Brain microvascular endothelial cell (primary cell): ENCODE data around the gene HHIP.
"Not testable (repeated sequence)": the region's sequence is repeated elsewhere in the genome, so short reads cannot be mapped to it uniquely, and the experiment has no call there.

ENCODE experiments used
- DNase-seq: peaks from one replicate; pipeline ENCODE4 v3.0.0-alpha.2; 2020
- H3K27ac ChIP-seq: fragments of 250-450 bp; sonication (Bioruptor Pico); 2 replicates; pipeline ENCODE4 v1.5.1; 2020; ENCODE audit warnings: mild to moderate bottlenecking, moderate library complexity
- H3K27me3 ChIP-seq: fragments of 250-450 bp; sonication (Bioruptor Pico); replicated peaks from 2 replicates; pipeline ENCODE4 v1.5.1; 2020; ENCODE audit warnings: mild to moderate bottlenecking
- H3K36me3 ChIP-seq: fragments of 250-450 bp; sonication (Bioruptor Pico); replicated peaks from 2 replicates; pipeline ENCODE4 v1.5.1; 2020; ENCODE audit warnings: mild to moderate bottlenecking
- H3K4me3 ChIP-seq: 2 replicates; pipeline ENCODE4 v1.5.1; 2011; ENCODE audit warnings: low read depth, mild to moderate bottlenecking, control low read depth, low read length, moderate library complexity
- CTCF ChIP-seq: IDR thresholded peaks from 2 replicates; pipeline ENCODE4 v1.5.1; 2011; ENCODE audit warnings: low read depth, mild to moderate bottlenecking, moderate library complexity, low read length, control low read depth, inconsistent platforms; ENCODE audit errors: missing control alignments
- in situ Hi-C: cut with HindIII; loops from 2 replicates; pipeline ENCODE4 v1.10.0; 2017; ENCODE audit warnings: low sequenced_read_pairs, low pct_ligation_motif_present

HHIP gene

GRCh38 chr4:144778364-144778763 lies 132.4 kb downstream of the HHIP start:
- Histone ChIP-seq H3K27ac (no peak overlapping the region), H3K27me3 (no peaks in the 10 kb centered on the region), H3K36me3 (no peaks in the 10 kb centered on the region), H3K4me3 (no peak overlapping the region)
- TF ChIP-seq CTCF, result no peak
- DNase-seq, result no peak
- in situ Hi-C loops, result no loop called here

GRCh38 chr4:144782345-144782744 lies 136.4 kb downstream of the HHIP start:
- no peaks in the 10 kb centered on the region for H3K27me3 ChIP-seq
- H3K27ac ChIP-seq, result no peak overlapping the region
- in situ Hi-C loops, result no loop called here
- DNase-seq, result no peak
- H3K4me3 ChIP-seq, result no peak overlapping the region
- no peak for TF ChIP-seq CTCF
- no peaks in the 10 kb centered on the region for H3K36me3 ChIP-seq

- in situ Hi-C loops, result no loop called here
- H3K27ac ChIP-seq, result no peak overlapping the region
- H3K4me3 ChIP-seq, result no peak overlapping the region
- no peaks in the 10 kb centered on the region for H3K27me3 ChIP-seq
- no peaks in the 10 kb centered on the region for H3K36me3 ChIP-seq
- DNase-seq, result no peak
- no peak for TF ChIP-seq CTCF
Measured at GRCh38 chr4:144785961-144786360, 140.0 kb downstream of the HHIP start.

- in situ Hi-C loops, result no loop called here
- TF ChIP-seq CTCF, result peak; percentile 51
- DNase-seq, result peak; percentile 12
Measured at GRCh38 chr4:144787365-144788258, 141.7 kb downstream of the HHIP start.

GRCh38 chr4:144788469-144788868 lies 142.5 kb downstream of the HHIP start:
- TF ChIP-seq CTCF, result no peak

More at GRCh38 chr4:144787365-144788258, 141.7 kb downstream of the HHIP start:
- no peaks in the 10 kb centered on the region for H3K36me3 ChIP-seq
- H3K4me3 ChIP-seq, result no peak overlapping the region
- H3K27me3 ChIP-seq, result no peaks in the 10 kb centered on the region
- H3K27ac ChIP-seq, result no peak overlapping the region

GRCh38 chr4:144791933-144792332 lies 146.0 kb downstream of the HHIP start:
- H3K4me3 ChIP-seq, H3K27me3 ChIP-seq, in situ Hi-C loops, H3K36me3 ChIP-seq, DNase-seq, H3K27ac ChIP-seq: not testable (repeated sequence)

More at GRCh38 chr4:144788469-144788868, 142.5 kb downstream of the HHIP start:
- DNase-seq, result no peak
- Histone ChIP-seq H3K27ac (no peak overlapping the region), H3K36me3 (no peaks in the 10 kb centered on the region), H3K4me3 (no peak overlapping the region), H3K27me3 (no peaks in the 10 kb centered on the region)
- in situ Hi-C loops, result no loop called here
